ENCODE data around the gene TGOLN2.
A peak's percentile ranks its signal among the peaks of the same experiment; 100 is the strongest.
"Not testable (repeated sequence)": the region's sequence is repeated elsewhere in the genome, so short reads cannot be mapped to it uniquely, and the experiment has no call there.

TGOLN2 gene

GRCh38 chr2:85329181-85329651 lies 1.4 kb upstream of the TGOLN2 start:
- DNase-seq (ENCODE audit: low read depth, low spot score): no peak
- no peak overlapping the region for H3K4me3 ChIP-seq (ENCODE audit: low read depth, low read length)
- POLR2A ChIA-PET: no interaction called here
- CTCF ChIA-PET: interaction anchor here (1.0 kb wide), 1 partner anchor 29 kb away, joined by 3 read pairs; no protein-coding TSS in a partner anchor
- no peak for TF ChIP-seq CTCF (IDR thresholded peaks at IDR 0.05; ENCODE audit: insufficient read depth, low read length, missing control alignments)

GRCh38 chr2:85327160-85327821 lies 498 bp downstream of the TGOLN2 start:
- TF ChIP-seq CTCF (IDR thresholded peaks at IDR 0.05; ENCODE audit: insufficient read depth, low read length, missing control alignments): no peak
- ChIA-PET CTCF (interaction anchor here (0.7 to 2.0 kb wide), 6 partner anchors 8 to 261 kb away, joined by 3 to 15 read pairs (median 4); no protein-coding TSS in a partner anchor), POLR2A (interaction anchor here (0.6 to 1.7 kb wide), 10 partner anchors 10 to 263 kb away, joined by 3 to 9 read pairs (median 3); partner anchors contain the start of genes ELMOD3, MAT2A and RETSAT)
- H3K4me3 ChIP-seq (ENCODE audit: low read depth, low read length): peak overlapping the region; percentile 87
- DNase-seq (ENCODE audit: low read depth, low spot score): no peak

- H3K4me3 ChIP-seq (ENCODE audit: low read depth, low read length): peak overlapping the region; percentile 87
- POLR2A ChIA-PET: interaction anchor here (0.6 to 1.7 kb wide), 2 partner anchors 28 to 212 kb away, joined by 3 to 9 read pairs; partner anchors contain the start of genes ELMOD3, MAT2A and RETSAT
- DNase-seq (ENCODE audit: low read depth, low spot score): no peak
- no peak for TF ChIP-seq CTCF (IDR thresholded peaks at IDR 0.05; ENCODE audit: insufficient read depth, low read length, missing control alignments)
- CTCF ChIA-PET: interaction anchor here (0.9 to 2.0 kb wide), 6 partner anchors 8 to 401 kb away, joined by 3 to 15 read pairs (median 4); partner anchors contain the start of genes ELMOD3 and RETSAT
These were observed 1.2 kb downstream of the TGOLN2 start for GRCh38 chr2:85326406-85327159.

- no peak for TF ChIP-seq CTCF (IDR thresholded peaks at IDR 0.05; ENCODE audit: insufficient read depth, low read length, missing control alignments)
- CTCF ChIA-PET: interaction anchor here (0.9 to 1.5 kb wide), 2 partner anchors 29 to 400 kb away, joined by 3 to 4 read pairs; partner anchors contain the start of genes ELMOD3 and RETSAT
- H3K4me3 ChIP-seq (ENCODE audit: low read depth, low read length): peak overlapping the region; percentile 87
- POLR2A ChIA-PET: interaction anchor here (0.6 kb wide), 2 partner anchors 10 to 213 kb away, joined by 3 read pairs; no protein-coding TSS in a partner anchor
- DNase-seq (ENCODE audit: low read depth, low spot score): no peak
These were observed 2.4 kb downstream of the TGOLN2 start for GRCh38 chr2:85325466-85325811.

GRCh38 chr2:85324639-85325465 lies 2.9 kb downstream of the TGOLN2 start:
- TF ChIP-seq CTCF (IDR thresholded peaks at IDR 0.05; ENCODE audit: insufficient read depth, low read length, missing control alignments): no peak
- POLR2A ChIA-PET: no interaction called here
- peak overlapping the region; percentile 87 for H3K4me3 ChIP-seq (ENCODE audit: low read depth, low read length)
- DNase-seq (ENCODE audit: low read depth, low spot score): no peak
- CTCF ChIA-PET: interaction anchor here (0.6 to 2.3 kb wide), 4 partner anchors 24 to 365 kb away, joined by 3 to 10 read pairs (median 4); partner anchors contain the start of genes ELMOD3 and RETSAT

GRCh38 chr2:85323988-85324367 lies 3.8 kb downstream of the TGOLN2 start:
- H3K4me3 ChIP-seq (ENCODE audit: low read depth, low read length); DNase-seq (ENCODE audit: low read depth, low spot score); POLR2A ChIA-PET: not testable (repeated sequence)
- CTCF ChIA-PET: interaction anchor here (2.3 kb wide), 1 partner anchor 23 kb away, joined by 10 read pairs; no protein-coding TSS in a partner anchor
